DND-41 (cell line): ENCODE measurements around the gene ALCAM.
"Not testable (repeated sequence)": the region's sequence is repeated elsewhere in the genome, so short reads cannot be mapped to it uniquely, and the experiment has no call there.

ENCODE experiments used
- ATAC-seq: fragments of 200-7000 bp; cut with Tn5 transposase; 3 replicates; pipeline ENCODE4 v1.9.1; 2021; ENCODE audit warnings: low read depth; ENCODE audit not compliant: insufficient read depth
- DNase-seq: peaks from one replicate; pipeline ENCODE4 v3.0.0-alpha.2; 2020
- H2AFZ ChIP-seq: 2 replicates; pipeline ENCODE4 v1.6.0; 2012; ENCODE audit warnings: low read depth, low read length
- H3K27ac ChIP-seq: 2 replicates; pipeline ENCODE4 v1.5.1; 2012; ENCODE audit warnings: low read length, inconsistent platforms
- H3K27me3 ChIP-seq: fragments of 200-600 bp; sonication (generic); 2 replicates; pipeline ENCODE4 v1.6.0; 2012; ENCODE audit warnings: low read length, mild to moderate bottlenecking, inconsistent platforms; ENCODE audit not compliant: insufficient read depth, poor library complexity
- H3K36me3 ChIP-seq: 2 replicates; pipeline ENCODE4 v1.5.1; 2012; ENCODE audit warnings: low read length, inconsistent platforms; ENCODE audit not compliant: insufficient read depth
- H3K4me1 ChIP-seq: 2 replicates; pipeline ENCODE4 v1.5.1; 2012; ENCODE audit warnings: mild to moderate bottlenecking, low read length; ENCODE audit not compliant: insufficient read depth
- H3K4me2 ChIP-seq: 2 replicates; pipeline ENCODE4 v1.6.0; 2012; ENCODE audit warnings: mild to moderate bottlenecking, moderate library complexity, low read length, inconsistent platforms; ENCODE audit not compliant: insufficient read depth
- H3K4me3 ChIP-seq, 2 experiments: fragments of 200-600 bp in 1 of 2; shearing (Covaris generic) in 1 of 2; 2 replicates each; pipeline ENCODE4 v1.5.1; 2012 to 2016; ENCODE audit warnings: inconsistent platforms in 2 of 2, low read length in 2 of 2, mild to moderate bottlenecking in 2 of 2, low read depth in 1 of 2, moderate library complexity in 1 of 2
- H3K79me2 ChIP-seq: 2 replicates; pipeline ENCODE4 v1.6.0; 2012; ENCODE audit warnings: low read length, inconsistent platforms; ENCODE audit not compliant: insufficient read depth
- H3K9ac ChIP-seq: 2 replicates; pipeline ENCODE4 v1.6.0; 2012; ENCODE audit warnings: low read depth, mild to moderate bottlenecking, inconsistent platforms, low read length, moderate library complexity
- H3K9me3 ChIP-seq: 2 replicates; pipeline ENCODE4 v1.5.1; 2012; ENCODE audit warnings: low read length, moderate library complexity, mild to moderate bottlenecking, inconsistent platforms; ENCODE audit not compliant: insufficient read depth, severe bottlenecking
- H4K20me1 ChIP-seq: 2 replicates; pipeline ENCODE4 v1.6.0; 2012; ENCODE audit warnings: low read length; ENCODE audit not compliant: insufficient read depth
- CTCF ChIP-seq: IDR thresholded peaks from 2 replicates; pipeline ENCODE4 v1.5.1; 2012; ENCODE audit warnings: borderline replicate concordance, low read length, moderate library complexity, mild to moderate bottlenecking; ENCODE audit not compliant: poor library complexity, severe bottlenecking; ENCODE audit errors: extremely low read depth
- EZH2 ChIP-seq: IDR thresholded peaks from 3 replicates; pipeline ENCODE4 v1.6.1; 2012; ENCODE audit warnings: borderline replicate concordance, low read depth, mild to moderate bottlenecking, moderate library complexity, low read length, inconsistent platforms; ENCODE audit not compliant: severe bottlenecking

The ALCAM gene

GRCh38 chr3:105387122-105387751 lies 20.5 kb downstream of the ALCAM start:
- ATAC-seq (no peak), DNase-seq (no peak)
- Histone ChIP-seq H3K4me3 (no peak overlapping the region), H3K79me2 (no peaks in the 10 kb centered on the region), H3K36me3 (no peaks in the 10 kb centered on the region), H3K27me3 (no peaks in the 10 kb centered on the region), H3K4me1 (no peaks in the 10 kb centered on the region), H3K4me2 (no peak overlapping the region), H3K9me3 (no peaks in the 10 kb centered on the region), H3K27ac (no peak overlapping the region), H3K9ac (no peak overlapping the region), H2AFZ (no peak overlapping the region), H4K20me1 (no peaks in the 10 kb centered on the region)
- TF ChIP-seq EZH2, result no peak
- no peak for TF ChIP-seq CTCF

- H3K36me3 ChIP-seq, result no peaks in the 10 kb centered on the region
- H3K4me1 ChIP-seq, result no peaks in the 10 kb centered on the region
- no peaks in the 10 kb centered on the region for H3K9me3 ChIP-seq
- no peaks in the 10 kb centered on the region for H3K27me3 ChIP-seq
- no peaks in the 10 kb centered on the region for H3K79me2 ChIP-seq
- H3K4me3 ChIP-seq, result no peak overlapping the region
- TF ChIP-seq EZH2, result no peak
- TF ChIP-seq CTCF, result no peak
- H3K27ac ChIP-seq, result no peak overlapping the region
- no peak for ATAC-seq
- H4K20me1 ChIP-seq, result no peaks in the 10 kb centered on the region
- no peak overlapping the region for H3K9ac ChIP-seq
- no peak for DNase-seq
- no peak overlapping the region for H3K4me2 ChIP-seq
- H2AFZ ChIP-seq, result no peak overlapping the region
Measured at GRCh38 chr3:105388176-105388575, 21.5 kb downstream of the ALCAM start.

GRCh38 chr3:105389759-105390158 lies 23.1 kb downstream of the ALCAM start:
- not testable (repeated sequence) for ATAC-seq, H3K36me3 ChIP-seq, H3K79me2 ChIP-seq, H3K9me3 ChIP-seq, H3K4me1 ChIP-seq, H3K4me2 ChIP-seq, H4K20me1 ChIP-seq, DNase-seq, H3K27me3 ChIP-seq, H3K4me3 ChIP-seq, H3K27ac ChIP-seq, H3K9ac ChIP-seq, H2AFZ ChIP-seq

- not testable (repeated sequence) for ATAC-seq, H3K9ac ChIP-seq, H3K36me3 ChIP-seq, H3K9me3 ChIP-seq, H3K4me1 ChIP-seq, H3K27ac ChIP-seq, DNase-seq, H3K27me3 ChIP-seq, H2AFZ ChIP-seq, H3K4me2 ChIP-seq, H3K79me2 ChIP-seq, H3K4me3 ChIP-seq, H4K20me1 ChIP-seq
Measured at GRCh38 chr3:105392598-105392997, 25.9 kb downstream of the ALCAM start.
